ENCODE measurements around the gene ACRBP. TPM values are rescaled to one million over a fixed set of nuclear protein-coding genes. Genes with fewer than 3 reads are reported as not detected.
A peak's percentile ranks its signal among the peaks of the same experiment; 100 is the strongest.

The ACRBP gene
- total RNA-seq, 1 donor from 2014 or later: 0.75 TPM

GRCh38 chr12:6662906-6663742, 15.9 kb upstream of the ACRBP start, which contains the start of gene ING4:
Gene ING4 (minus strand): TSS chr12:6663119. CDS start chr12:6663101, 18 bp downstream.
- Histone ChIP-seq H3K27me3 (ENCODE audit: control insufficient read depth, insufficient read depth, low read length) (no peaks in the 10 kb centered on the region), H3K36me3 (ENCODE audit: control insufficient read depth, insufficient read depth, low read length) (no peaks in the 10 kb centered on the region), H3K4me3 (ENCODE audit: low read depth, low read length) (peak within 1 kb of the TSS; percentile 95)
- peak; percentile 97 for DNase-seq (ENCODE audit: low read depth)
- TF ChIP-seq, protein P1, sequence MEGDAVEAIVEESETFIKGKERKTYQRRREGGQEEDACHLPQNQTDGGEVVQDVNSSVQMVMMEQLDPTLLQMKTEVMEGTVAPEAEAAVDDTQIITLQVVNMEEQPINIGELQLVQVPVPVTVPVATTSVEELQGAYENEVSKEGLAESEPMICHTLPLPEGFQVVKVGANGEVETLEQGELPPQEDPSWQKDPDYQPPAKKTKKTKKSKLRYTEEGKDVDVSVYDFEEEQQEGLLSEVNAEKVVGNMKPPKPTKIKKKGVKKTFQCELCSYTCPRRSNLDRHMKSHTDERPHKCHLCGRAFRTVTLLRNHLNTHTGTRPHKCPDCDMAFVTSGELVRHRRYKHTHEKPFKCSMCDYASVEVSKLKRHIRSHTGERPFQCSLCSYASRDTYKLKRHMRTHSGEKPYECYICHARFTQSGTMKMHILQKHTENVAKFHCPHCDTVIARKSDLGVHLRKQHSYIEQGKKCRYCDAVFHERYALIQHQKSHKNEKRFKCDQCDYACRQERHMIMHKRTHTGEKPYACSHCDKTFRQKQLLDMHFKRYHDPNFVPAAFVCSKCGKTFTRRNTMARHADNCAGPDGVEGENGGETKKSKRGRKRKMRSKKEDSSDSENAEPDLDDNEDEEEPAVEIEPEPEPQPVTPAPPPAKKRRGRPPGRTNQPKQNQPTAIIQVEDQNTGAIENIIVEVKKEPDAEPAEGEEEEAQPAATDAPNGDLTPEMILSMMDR (IDR thresholded peaks at IDR 0.05; ENCODE audit: insufficient read depth, low read length, poor library complexity, severe bottlenecking): no peak

DNA sequence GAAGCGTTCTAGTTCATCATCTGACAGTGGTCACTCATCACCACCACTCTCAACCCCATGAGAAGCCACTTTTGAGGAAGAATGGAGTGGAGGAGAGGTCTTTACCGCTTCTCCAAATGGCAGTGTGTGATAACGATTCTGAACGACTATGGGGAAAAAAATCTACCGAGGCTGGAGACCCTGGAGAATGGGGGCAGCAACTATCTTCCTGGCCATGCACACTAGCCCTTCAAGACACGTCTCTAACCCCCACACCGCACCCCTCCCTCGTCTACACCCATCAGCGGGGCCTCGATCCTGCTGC, 15.3 kb upstream of the ACRBP start:
- Histone ChIP-seq H3K27me3 (ENCODE audit: control insufficient read depth, insufficient read depth, low read length) (no peaks in the 10 kb centered on the region), H3K36me3 (ENCODE audit: control insufficient read depth, insufficient read depth, low read length) (no peaks in the 10 kb centered on the region), H3K4me3 (ENCODE audit: low read depth, low read length) (peak overlapping the region; percentile 95)
- TF ChIP-seq, protein P1 (IDR thresholded peaks at IDR 0.05; ENCODE audit: insufficient read depth, low read length, poor library complexity, severe bottlenecking): no peak
- no peak for DNase-seq (ENCODE audit: low read depth)

DNA sequence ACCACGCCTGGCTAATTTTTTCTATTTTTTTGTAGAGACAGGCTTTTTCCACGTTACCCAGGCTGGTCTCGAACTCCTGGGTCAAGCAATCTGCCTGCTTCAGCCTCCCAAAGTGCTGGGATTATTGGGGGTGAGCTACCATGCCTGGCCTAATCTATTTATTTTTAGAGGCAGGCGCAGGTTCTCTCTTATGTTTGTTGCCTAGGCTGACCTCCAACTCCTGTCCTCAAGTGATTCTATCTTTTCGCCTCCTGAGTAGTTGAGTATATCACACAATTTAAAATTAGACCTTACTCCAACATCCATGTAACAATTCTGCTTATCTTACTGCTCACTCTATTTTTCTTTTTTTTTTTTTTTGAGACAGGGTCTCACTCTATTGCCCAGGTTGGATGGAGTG, 6.8 kb upstream of the ACRBP start:
- TF ChIP-seq, protein P1 (IDR thresholded peaks at IDR 0.05; ENCODE audit: insufficient read depth, low read length, poor library complexity, severe bottlenecking): no peak
- Histone ChIP-seq H3K27me3 (ENCODE audit: control insufficient read depth, insufficient read depth, low read length) (no peaks in the 10 kb centered on the region), H3K4me3 (ENCODE audit: low read depth, low read length) (no peak overlapping the region), H3K36me3 (ENCODE audit: control insufficient read depth, insufficient read depth, low read length) (no peaks in the 10 kb centered on the region)
- DNase-seq (ENCODE audit: low read depth): no peak

DNA sequence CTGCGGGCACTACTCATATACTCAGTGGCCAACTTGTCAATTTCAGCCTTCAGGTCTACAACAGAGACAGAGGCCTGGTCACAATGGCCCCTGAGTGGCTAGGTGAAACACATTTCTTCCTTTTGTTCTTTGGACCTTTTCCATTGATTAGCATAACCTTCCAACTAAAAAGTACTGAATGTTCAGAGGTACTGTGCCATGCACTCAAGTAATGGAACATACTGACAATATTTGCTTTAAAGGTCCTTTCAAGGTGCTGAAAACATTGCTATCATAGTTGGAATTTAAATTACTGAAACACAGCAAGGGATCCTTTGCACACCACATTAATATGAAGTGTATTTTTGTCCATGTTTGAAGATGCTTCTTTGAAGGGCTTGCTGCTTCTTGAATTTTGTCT, 6.1 kb upstream of the ACRBP start:
- Histone ChIP-seq H3K4me3 (ENCODE audit: low read depth, low read length) (no peak overlapping the region), H3K36me3 (ENCODE audit: control insufficient read depth, insufficient read depth, low read length) (no peaks in the 10 kb centered on the region), H3K27me3 (ENCODE audit: control insufficient read depth, insufficient read depth, low read length) (no peaks in the 10 kb centered on the region)
- TF ChIP-seq, protein P1 (IDR thresholded peaks at IDR 0.05; ENCODE audit: insufficient read depth, low read length, poor library complexity, severe bottlenecking): no peak
- DNase-seq (ENCODE audit: low read depth): no peak

GRCh38 chr12:6652391-6652790, 5.2 kb upstream of the ACRBP start:
- Histone ChIP-seq H3K36me3 (ENCODE audit: control insufficient read depth, insufficient read depth, low read length) (no peaks in the 10 kb centered on the region), H3K4me3 (ENCODE audit: low read depth, low read length) (no peak overlapping the region), H3K27me3 (ENCODE audit: control insufficient read depth, insufficient read depth, low read length) (no peaks in the 10 kb centered on the region)
- TF ChIP-seq, protein P1 (IDR thresholded peaks at IDR 0.05; ENCODE audit: insufficient read depth, low read length, poor library complexity, severe bottlenecking): no peak
- no peak for DNase-seq (ENCODE audit: low read depth)

GRCh38 chr12:6650832-6651231, 3.6 kb upstream of the ACRBP start:
- TF ChIP-seq, protein P1 (IDR thresholded peaks at IDR 0.05; ENCODE audit: insufficient read depth, low read length, poor library complexity, severe bottlenecking): no peak
- Histone ChIP-seq H3K27me3 (ENCODE audit: control insufficient read depth, insufficient read depth, low read length) (no peaks in the 10 kb centered on the region), H3K4me3 (ENCODE audit: low read depth, low read length) (no peak overlapping the region), H3K36me3 (ENCODE audit: control insufficient read depth, insufficient read depth, low read length) (no peaks in the 10 kb centered on the region)
- no peak for DNase-seq (ENCODE audit: low read depth)

Measured in kidney epithelial cell (primary cell).